K562 (cell line): ENCODE measurements around the gene CTTNBP2. TPM values are rescaled to one million over a fixed set of nuclear protein-coding genes. Genes with fewer than 3 reads are reported as not detected.

ENCODE experiments used
- ATAC-seq: fragments of 200-7000 bp; cut with Tn5 transposase; 3 replicates; pipeline ENCODE4 v1.9.1; 2020; ENCODE audit warnings: moderate library complexity
- BruUV-seq: library from RNA; stranded (reverse); fragments of 400-500 nt; replicated peaks from 2 replicates; lab custom pipeline; 2021; lab: Mats Ljungman, UMichigan
- CTCF ChIA-PET: fragments of 300-600 bp; formaldehyde crosslinking; extraction: SDS; loops from one replicate; lab custom pipeline; 2021; ENCODE audit warnings: low intra/inter-chr PET ratio; lab: Yijun Ruan, JAX
- POLR2A ChIA-PET: fragments of 300-600, 350-650 bp; sonication (Branson Sonifier 250); formaldehyde crosslinking; extraction: SDS; loops from one replicate; lab custom pipeline; 2021; ENCODE audit warnings: antibody characterized with exemption, inconsistent platforms; lab: Yijun Ruan, JAX
- DNase-seq, 4 experiments: peaks; one replicate each; pipeline versions ENCODE4 v3.0.0 to v3.0.0-alpha.2; 2011 to 2018; ENCODE audit warnings: low spot score in 3 of 4, mixed read lengths in 3 of 4; ENCODE audit errors: extremely low read depth in 1 of 4
- FAIRE-seq: peaks from 2 replicates; lab custom pipeline; 2011; peaks lifted over from hg19 to GRCh38; lab: Jason Lieb, UNC
- H2AFZ ChIP-seq: 2 replicates; pipeline ENCODE4 v1.6.0; 2011; ENCODE audit warnings: low read depth, low read length, control low read depth, inconsistent platforms
- H3K27ac ChIP-seq: fragments of 200-600 bp; 3 replicates; pipeline ENCODE4 v1.8.0; 2011; ENCODE audit warnings: low read depth, mild to moderate bottlenecking, control low read depth, inconsistent platforms, low read length, moderate library complexity, mixed read lengths; ENCODE audit errors: extremely low read depth
- H3K27me3 ChIP-seq, 2 experiments: fragments of 300-600 bp in 1 of 2; 2 replicates in 1 of 2; 3 replicates in 1 of 2; pipeline versions ENCODE4 v1.6.0 to v1.8.0; 2011; ENCODE audit warnings: inconsistent platforms in 2 of 2, low read length in 2 of 2, mild to moderate bottlenecking in 1 of 2, mixed read lengths in 1 of 2, moderate library complexity in 1 of 2; ENCODE audit not compliant: control insufficient read depth in 2 of 2, insufficient read depth in 2 of 2
- H3K36me3 ChIP-seq: fragments of 300-600 bp; 3 replicates; pipeline ENCODE4 v1.8.0; 2011; ENCODE audit warnings: mild to moderate bottlenecking, low read length, inconsistent platforms; ENCODE audit not compliant: control insufficient read depth, insufficient read depth
- H3K4me1 ChIP-seq, 2 experiments: fragments of 200-600 bp in 1 of 2; replicated peaks in 1 of 2; 2 replicates in 1 of 2; 3 replicates in 1 of 2; pipeline versions ENCODE4 v1.5.1 to v1.8.0; 2011; ENCODE audit warnings: inconsistent platforms in 2 of 2, low read length in 2 of 2, mild to moderate bottlenecking in 1 of 2, mixed read lengths in 1 of 2, moderate library complexity in 1 of 2; ENCODE audit not compliant: control insufficient read depth in 2 of 2, insufficient read depth in 2 of 2
- H3K4me2 ChIP-seq: 2 replicates; pipeline ENCODE4 v1.6.1; 2011; ENCODE audit warnings: low read length, control low read depth, inconsistent platforms, mixed read lengths; ENCODE audit not compliant: insufficient read depth
- H3K4me3 ChIP-seq: fragments of 200-600 bp; sonication (generic), shearing (Covaris generic); 2 replicates; pipeline ENCODE4 v1.5.1; 2016; ENCODE audit warnings: control low read depth, inconsistent platforms
- H3K79me2 ChIP-seq: fragments of 200-600 bp; 3 replicates; pipeline ENCODE4 v1.8.0; 2011; ENCODE audit warnings: low read length, inconsistent platforms; ENCODE audit not compliant: control insufficient read depth, insufficient read depth
- H3K9ac ChIP-seq, 2 experiments: 2 replicates each; pipeline versions ENCODE4 v1.6.0 to v1.6.1; 2011; ENCODE audit warnings: low read depth in 2 of 2, low read length in 2 of 2, control low read depth in 1 of 2, inconsistent platforms in 1 of 2, mild to moderate bottlenecking in 1 of 2, mixed read lengths in 1 of 2; ENCODE audit not compliant: insufficient read depth in 1 of 2
- H3K9me1 ChIP-seq: one replicate; pipeline ENCODE4 v1.6.0; 2011; ENCODE audit warnings: inconsistent platforms, mild to moderate bottlenecking, low read length, moderate library complexity; ENCODE audit not compliant: control insufficient read depth, insufficient read depth
- H3K9me3 ChIP-seq: replicated peaks from 2 replicates; pipeline ENCODE4 v1.5.1; 2011; ENCODE audit warnings: low read depth, low read length, inconsistent platforms; ENCODE audit not compliant: control insufficient read depth, insufficient read depth
- H4K20me1 ChIP-seq: replicated peaks from 2 replicates; pipeline ENCODE4 v1.6.1; 2011; ENCODE audit warnings: low read length, inconsistent platforms, mixed read lengths; ENCODE audit not compliant: control insufficient read depth, insufficient read depth
- ARID1B ChIP-seq: fragments of 450-650 bp; IDR thresholded peaks from 2 replicates; pipeline ENCODE4 v1.6.1; 2016; ENCODE audit warnings: antibody characterized with exemption, mild to moderate bottlenecking, inconsistent platforms
- HDGF ChIP-seq: fragments of 450-650 bp; IDR thresholded peaks from 2 replicates; pipeline ENCODE4 v1.6.1; 2016
- POLR2AphosphoS5 ChIP-seq: IDR thresholded peaks from 2 replicates; pipeline ENCODE4 v1.6.1; 2011; ENCODE audit warnings: mild to moderate bottlenecking, low read depth, low read length, moderate library complexity; ENCODE audit not compliant: control insufficient read depth, insufficient read depth
- RBM25 ChIP-seq: fragments of 200-400 bp; formaldehyde crosslinking; IDR thresholded peaks from 2 replicates; pipeline ENCODE4 v1.6.1; 2018; ENCODE audit warnings: low read length, low read depth, moderate library complexity; ENCODE audit not compliant: severe bottlenecking
- SIRT6 ChIP-seq: IDR thresholded peaks from one replicate; pipeline ENCODE4 v1.6.1; 2012; ENCODE audit warnings: low read depth, mild to moderate bottlenecking, control low read depth, inconsistent platforms, low read length, moderate library complexity
- TBP ChIP-seq: optimal IDR thresholded peaks from 2 replicates; pipeline ENCODE3; 2011; ENCODE audit warnings: low read depth, low read length, improper control_type of control experiment
- WGBS: fragments of 100-300 bp; shearing (Covaris generic); methylation state at CpG from one replicate; pipeline ENCODE4 v1.1.6; 2016; ENCODE audit warnings: low coverage, mixed read lengths; ENCODE audit not compliant: insufficient coverage; ENCODE audit errors: missing lambda C conversion rate; 5-methylcytosine and 5-hydroxymethylcytosine counted together
- in situ Hi-C: fragments of 300-500 bp; cut with MboI; formaldehyde crosslinking; loops from 4 replicates; pipeline ENCODE4 v1.15.0; 2018; ENCODE audit warnings: inconsistent platforms, mixed read lengths
- intact Hi-C: fragments of 100-400 bp; cut with micrococcal nuclease; formaldehyde crosslinking; loops from 2 replicates; pipeline ENCODE4 v1.14.2; 2022
- polyA plus RNA-seq, 8 experiments: library from polyadenylated mRNA; depleted of rRNA in 4 of 8; stranded (reverse) in 5 of 8; unstranded in 3 of 8; fragments of >200 nt; fragmentation: Nextera tagmentation in 2 of 8; fragmentation: Illumina TruSeq in 1 of 8; extraction: Ambion mirVana in 2 of 8; extraction: Trizol in 1 of 8; gene quantifications; 2 replicates each; pipeline versions ENCODE4 v1.2.1 to v1.2.3, GENCODE V29; 2011 to 2014; ENCODE audit warnings: inconsistent platforms in 1 of 8, missing spikeins in 1 of 8
- total RNA-seq, 7 experiments: library from RNA; depleted of rRNA in 6 of 7; stranded (reverse); fragments of >200 nt in 6 of 7; fragmentation: Illumina TruSeq in 2 of 7; extraction: Trizol in 2 of 7; gene quantifications; 2 replicates each; pipeline versions ENCODE4 v1.2.1 to v1.2.3, GENCODE V29; 2011 to 2021; ENCODE audit warnings: low replicate concordance in 1 of 7

The CTTNBP2 gene
- total and polyA plus RNA-seq, 9 of the 15 experiments (the other 6 are each of a cell fraction or from before 2014, with no cell fraction given), result 0.05 TPM; not detected in 8

DNA sequence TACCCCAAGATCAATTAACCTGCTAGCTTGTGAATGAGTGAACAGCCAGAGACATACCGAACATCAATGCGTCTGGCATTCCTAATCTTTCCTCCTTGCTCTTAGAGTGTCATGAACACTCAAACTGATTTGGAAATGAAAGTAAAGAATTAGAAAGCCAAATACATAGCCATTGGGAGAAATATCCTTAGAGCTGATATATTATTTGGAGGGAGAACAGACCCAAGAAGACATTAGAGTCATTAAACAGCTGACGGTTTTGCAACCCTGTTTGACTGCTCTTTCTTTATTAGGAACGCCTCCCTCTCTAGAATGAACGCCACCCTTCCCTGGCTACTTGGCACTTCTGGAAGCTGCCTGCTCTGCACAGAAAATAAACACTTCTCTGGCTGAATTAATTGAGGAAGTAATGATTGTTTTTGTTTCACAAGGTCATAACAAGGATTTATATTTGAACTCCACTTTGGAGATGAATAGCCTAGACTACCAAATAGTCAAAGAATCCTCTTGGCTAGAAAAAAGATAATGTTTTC, 42.8 kb downstream of the CTTNBP2 start:
- Histone ChIP-seq H3K4me3 (no peak overlapping the region), H3K4me1 (no peaks in the 10 kb centered on the region), H3K27ac (no peak overlapping the region), H3K4me2 (no peak overlapping the region), H3K9ac (no peak overlapping the region), H3K36me3 (no peaks in the 10 kb centered on the region), H3K27me3 (no peaks in the 10 kb centered on the region), H4K20me1 (no peaks in the 10 kb centered on the region), H3K79me2 (no peaks in the 10 kb centered on the region), H3K9me3 (no peaks in the 10 kb centered on the region), H2AFZ (no peak overlapping the region), H3K9me1 (no peaks in the 10 kb centered on the region)
- WGBS, result 7% methylated on average over 5 of the region's 5 CpGs
- TF ChIP-seq ARID1B (no peak), POLR2AphosphoS5 (no peak), SIRT6 (no peak), TBP (no peak), HDGF (no peak), RBM25 (no peak)
- BruUV-seq, result no TSS peak
- DNase-seq, result no peak
- in situ Hi-C loops (no loop called here), intact Hi-C loops (no loop called here)
- ChIA-PET POLR2A (interaction anchor here (0.7 kb wide), 1 partner anchor 161 kb away, joined by 3 read pairs; no protein-coding TSS in a partner anchor), CTCF (no interaction called here)
- FAIRE-seq, result no peak
- no peak for ATAC-seq
